H9 (cell line): ENCODE measurements around the gene CADPS2. TPM values are rescaled to one million over a fixed set of nuclear protein-coding genes. Genes with fewer than 3 reads are reported as not detected.

Source experiments
- DNase-seq: peaks from one replicate; pipeline ENCODE4 v3.0.0-alpha.2; 2017
- H2AFZ ChIP-seq: one replicate; pipeline ENCODE4 v1.6.1; 2013; ENCODE audit warnings: mild to moderate bottlenecking, low read length, control low read depth, moderate library complexity
- H2AK5ac ChIP-seq: 2 replicates; pipeline ENCODE4 v1.6.1; 2013; ENCODE audit warnings: low read length, control low read depth, mixed read lengths; ENCODE audit not compliant: insufficient read length
- H2BK120ac ChIP-seq: one replicate; pipeline ENCODE4 v1.6.1; 2013; ENCODE audit warnings: low read depth, mild to moderate bottlenecking, low read length, control low read depth, inconsistent platforms; ENCODE audit not compliant: poor library complexity, severe bottlenecking
- H2BK12ac ChIP-seq: 2 replicates; pipeline ENCODE4 v1.6.1; 2013; ENCODE audit warnings: low read length, control low read depth, mixed read lengths, low read depth; ENCODE audit not compliant: insufficient read length
- H2BK15ac ChIP-seq: 2 replicates; pipeline ENCODE4 v1.6.1; 2013; ENCODE audit warnings: low read depth, low read length, control low read depth
- H2BK20ac ChIP-seq: one replicate; pipeline ENCODE4 v1.6.1; 2013; ENCODE audit warnings: low read depth, mild to moderate bottlenecking, low read length, control low read depth, inconsistent platforms; ENCODE audit not compliant: poor library complexity, severe bottlenecking
- H2BK5ac ChIP-seq: 2 replicates; pipeline ENCODE4 v1.6.1; 2013; ENCODE audit warnings: low read length, control low read depth, mixed read lengths; ENCODE audit not compliant: insufficient read length
- H3K14ac ChIP-seq: 2 replicates; pipeline ENCODE4 v1.6.1; 2013; ENCODE audit warnings: low read length, control low read depth; ENCODE audit not compliant: insufficient read depth
- H3K18ac ChIP-seq: 2 replicates; pipeline ENCODE4 v1.6.1; 2013; ENCODE audit warnings: low read depth, mild to moderate bottlenecking, mixed read lengths, low read length, control low read depth; ENCODE audit not compliant: insufficient read length
- H3K23ac ChIP-seq: 2 replicates; pipeline ENCODE4 v1.6.1; 2013; ENCODE audit warnings: low read length, control low read depth, mixed read lengths, low read depth; ENCODE audit not compliant: insufficient read length
- H3K23me2 ChIP-seq: 2 replicates; pipeline ENCODE4 v1.6.1; 2013; ENCODE audit warnings: low read depth, mild to moderate bottlenecking, mixed read lengths, low read length, control low read depth; ENCODE audit not compliant: insufficient read length, poor library complexity, severe bottlenecking
- H3K27ac ChIP-seq: 2 replicates; pipeline ENCODE4 v1.5.1; 2013; ENCODE audit warnings: low read length, control low read depth, mixed read lengths, low read depth; ENCODE audit not compliant: insufficient read length
- H3K27me3 ChIP-seq: 2 replicates; pipeline ENCODE4 v1.6.1; 2013; ENCODE audit warnings: low read length, control low read depth, inconsistent platforms; ENCODE audit not compliant: insufficient read depth
- H3K4ac ChIP-seq: 2 replicates; pipeline ENCODE4 v1.6.1; 2013; ENCODE audit warnings: low read depth, mild to moderate bottlenecking, control low read depth, inconsistent platforms, low read length, moderate library complexity
- H3K4me1 ChIP-seq: 2 replicates; pipeline ENCODE4 v1.6.1; 2013; ENCODE audit warnings: low read length, control low read depth, inconsistent platforms; ENCODE audit not compliant: insufficient read depth
- H3K4me2 ChIP-seq: 2 replicates; pipeline ENCODE4 v1.6.1; 2013; ENCODE audit warnings: low read length, control low read depth, mixed read lengths; ENCODE audit not compliant: insufficient read length, insufficient read depth
- H3K56ac ChIP-seq: 2 replicates; pipeline ENCODE4 v1.6.1; 2013; ENCODE audit warnings: low read depth, mild to moderate bottlenecking, mixed read lengths, low read length, control low read depth; ENCODE audit not compliant: insufficient read length
- H3K79me1 ChIP-seq: 2 replicates; pipeline ENCODE4 v1.6.1; 2013; ENCODE audit warnings: low read depth, mild to moderate bottlenecking, moderate library complexity, low read length, control low read depth, inconsistent platforms; ENCODE audit not compliant: insufficient read depth, poor library complexity, severe bottlenecking
- H3K79me2 ChIP-seq: 2 replicates; pipeline ENCODE4 v1.6.1; 2013; ENCODE audit warnings: low read length, control low read depth, inconsistent platforms; ENCODE audit not compliant: insufficient read depth
- H3K9ac ChIP-seq: 2 replicates; pipeline ENCODE4 v1.6.1; 2013; ENCODE audit warnings: low read length, control low read depth, mixed read lengths; ENCODE audit not compliant: insufficient read length; ENCODE audit errors: extremely low read depth
- H3K9me3 ChIP-seq: one replicate; pipeline ENCODE4 v1.6.1; 2013; ENCODE audit warnings: low read depth, low read length, inconsistent platforms; ENCODE audit not compliant: control insufficient read depth
- H3T11ph ChIP-seq: one replicate; pipeline ENCODE4 v1.6.1; 2013; ENCODE audit warnings: mild to moderate bottlenecking, low read length, control low read depth, inconsistent platforms
- H4K20me1 ChIP-seq: one replicate; pipeline ENCODE4 v1.6.1; 2013; ENCODE audit not compliant: control insufficient read depth, insufficient read length, insufficient read depth
- H4K5ac ChIP-seq: 2 replicates; pipeline ENCODE4 v1.6.1; 2013; ENCODE audit warnings: low read depth, mild to moderate bottlenecking, mixed read lengths, low read length, control low read depth; ENCODE audit not compliant: insufficient read length
- H4K8ac ChIP-seq: replicated peaks from 2 replicates; pipeline ENCODE4 v1.6.1; 2013; ENCODE audit warnings: low read length, control low read depth, mixed read lengths, low read depth; ENCODE audit not compliant: insufficient read length
- H4K91ac ChIP-seq: 2 replicates; pipeline ENCODE4 v1.6.1; 2013; ENCODE audit warnings: low read depth, mild to moderate bottlenecking, moderate library complexity, mixed read lengths, low read length, control low read depth; ENCODE audit not compliant: insufficient read length
- H3K27ac Mint-ChIP-seq, 3 experiments: 2 replicates in 2 of 3; 3 replicates in 1 of 3; pipeline ENCODE4 v1.8.0; 2020 to 2021; ENCODE audit warnings: mixed read lengths in 3 of 3, mild to moderate bottlenecking in 1 of 3, moderate library complexity in 1 of 3
- H3K27me3 Mint-ChIP-seq: 2 replicates; pipeline ENCODE4 v1.8.0; 2021; ENCODE audit warnings: low read depth, mild to moderate bottlenecking, moderate library complexity, mixed read lengths
- H3K36me3 Mint-ChIP-seq, 3 experiments: 2 replicates in 2 of 3; 3 replicates in 1 of 3; pipeline ENCODE4 v1.8.0; 2020 to 2021; ENCODE audit warnings: low read depth in 3 of 3, mixed read lengths in 3 of 3; ENCODE audit not compliant: insufficient read depth in 1 of 3
- H3K4me1 Mint-ChIP-seq, 2 experiments: 2 replicates each; pipeline ENCODE4 v1.8.0; 2020; ENCODE audit warnings: mixed read lengths in 2 of 2
- H3K4me3 Mint-ChIP-seq, 2 experiments: 2 replicates in 1 of 2; 3 replicates in 1 of 2; pipeline ENCODE4 v1.8.0; 2020 to 2021; ENCODE audit warnings: mild to moderate bottlenecking in 2 of 2, mixed read lengths in 2 of 2, moderate library complexity in 1 of 2
- H3K9me3 Mint-ChIP-seq, 2 experiments: 2 replicates in 1 of 2; 3 replicates in 1 of 2; pipeline ENCODE4 v1.8.0; 2020; ENCODE audit warnings: mild to moderate bottlenecking in 2 of 2, mixed read lengths in 2 of 2, moderate library complexity in 1 of 2
- WGBS: extraction: QIAGEN DNeasy Blood & Tissue Kit; methylation state at CpG from one replicate; pipeline ENCODE4 v1.1.7; 2013; ENCODE audit warnings: missing lambda C conversion rate, low lambda C conversion rate, mixed read lengths; ENCODE audit not compliant: insufficient read length; ENCODE audit errors: extremely low coverage; 5-methylcytosine and 5-hydroxymethylcytosine counted together
- total RNA-seq: library from RNA; stranded (reverse); gene quantifications from 2 replicates; pipeline ENCODE4 v1.2.1, GENCODE V29; 2021
- TF ChIP-seq, protein P1 (sequence below): fragments of 200-600 bp; sonication (generic); conservative IDR thresholded peaks from 3 replicates; pipeline ENCODE4 v1.8.0; 2021; ENCODE audit warnings: antibody characterized with exemption, mild to moderate bottlenecking

Gene CADPS2
- total RNA-seq, 1 experiment from 2014 or later = 7.1 TPM

DNA sequence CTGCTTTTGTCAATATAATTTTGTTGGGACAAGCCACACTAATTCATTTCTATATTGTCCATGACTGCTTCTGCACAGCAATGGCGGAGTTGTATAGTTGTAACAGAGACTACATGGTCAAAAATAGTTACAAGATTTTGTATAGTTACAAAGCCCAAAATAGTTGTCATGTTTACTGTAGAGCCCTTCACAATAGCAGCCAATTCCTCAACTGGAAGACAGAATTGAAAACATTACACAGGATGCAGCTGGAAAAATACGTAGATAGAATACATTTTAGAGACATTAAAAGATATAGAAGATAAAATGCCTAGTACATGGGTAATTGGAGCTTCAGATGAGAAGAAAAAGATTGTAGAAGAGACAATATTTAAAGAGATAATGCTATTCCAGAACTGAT, 425.3 kb downstream of the CADPS2 start:
- Histone ChIP-seq H3K27ac (no peak overlapping the region), H3K27me3 (no peaks in the 10 kb centered on the region), H3K4ac (no peak overlapping the region), H3K18ac (no peak overlapping the region), H3K14ac (no peak overlapping the region), H3K9me3 (no peaks in the 10 kb centered on the region), H2BK120ac (no peak overlapping the region), H3K79me2 (no peaks in the 10 kb centered on the region), H2AFZ (no peak overlapping the region), H3K4me2 (no peak overlapping the region), H2BK15ac (no peak overlapping the region), H3K79me1 (no peaks in the 10 kb centered on the region), H3K23ac (no peak overlapping the region), H2BK12ac (no peak overlapping the region), H2BK5ac (no peak overlapping the region), H4K91ac (no peak overlapping the region), H2AK5ac (no peak overlapping the region), H3K9ac (no peak overlapping the region), H3K4me1 (peaks cover 5% of the 10 kb centered on the region), H4K5ac (no peak overlapping the region), H3K56ac (no peak overlapping the region), H4K20me1 (no peaks in the 10 kb centered on the region), H3T11ph (no peak overlapping the region), H3K23me2 (no peaks in the 10 kb centered on the region), H4K8ac (no peak overlapping the region), H2BK20ac (no peak overlapping the region)
- no peaks in the 10 kb centered on the region; a peak in 1 of 7 replicates for H3K36me3 Mint-ChIP-seq
- no peaks in the 10 kb centered on the region for H3K9me3 Mint-ChIP-seq
- H3K4me3 Mint-ChIP-seq = no peak overlapping the region
- no peak for DNase-seq
- H3K27ac Mint-ChIP-seq = no peak overlapping the region
- H3K4me1 Mint-ChIP-seq = peaks cover 27 to 28% of the 10 kb centered on the region in 2 experiments
- no CpG with 5 or more reads among the region's 2 CpGs for WGBS
- TF ChIP-seq, protein P1, sequence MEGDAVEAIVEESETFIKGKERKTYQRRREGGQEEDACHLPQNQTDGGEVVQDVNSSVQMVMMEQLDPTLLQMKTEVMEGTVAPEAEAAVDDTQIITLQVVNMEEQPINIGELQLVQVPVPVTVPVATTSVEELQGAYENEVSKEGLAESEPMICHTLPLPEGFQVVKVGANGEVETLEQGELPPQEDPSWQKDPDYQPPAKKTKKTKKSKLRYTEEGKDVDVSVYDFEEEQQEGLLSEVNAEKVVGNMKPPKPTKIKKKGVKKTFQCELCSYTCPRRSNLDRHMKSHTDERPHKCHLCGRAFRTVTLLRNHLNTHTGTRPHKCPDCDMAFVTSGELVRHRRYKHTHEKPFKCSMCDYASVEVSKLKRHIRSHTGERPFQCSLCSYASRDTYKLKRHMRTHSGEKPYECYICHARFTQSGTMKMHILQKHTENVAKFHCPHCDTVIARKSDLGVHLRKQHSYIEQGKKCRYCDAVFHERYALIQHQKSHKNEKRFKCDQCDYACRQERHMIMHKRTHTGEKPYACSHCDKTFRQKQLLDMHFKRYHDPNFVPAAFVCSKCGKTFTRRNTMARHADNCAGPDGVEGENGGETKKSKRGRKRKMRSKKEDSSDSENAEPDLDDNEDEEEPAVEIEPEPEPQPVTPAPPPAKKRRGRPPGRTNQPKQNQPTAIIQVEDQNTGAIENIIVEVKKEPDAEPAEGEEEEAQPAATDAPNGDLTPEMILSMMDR = no peak
- no peaks in the 10 kb centered on the region for H3K27me3 Mint-ChIP-seq
